ENCODE data around the gene GLDN.

GRCh38 chr15:51366071-51366470 lies 24.6 kb downstream of the GLDN start:
- TF ChIP-seq POLR2AphosphoS5 (IDR thresholded peaks at IDR 0.05) (no peak), TAF1 (IDR thresholded peaks at IDR 0.05; ENCODE audit: low read depth) (no peak), EP300 (conservative IDR thresholded peaks at IDR 0.05; ENCODE audit: poor library complexity, severe bottlenecking) (no peak), RAD21 (conservative IDR thresholded peaks at IDR 0.05) (no peak), MXI1 (conservative IDR thresholded peaks at IDR 0.05; ENCODE audit: poor library complexity, severe bottlenecking) (no peak), EZH2 (IDR thresholded peaks at IDR 0.05; ENCODE audit: borderline replicate concordance, insufficient read depth, low read length, poor library complexity, severe bottlenecking) (no peak)
- TF ChIP-seq, protein P1, sequence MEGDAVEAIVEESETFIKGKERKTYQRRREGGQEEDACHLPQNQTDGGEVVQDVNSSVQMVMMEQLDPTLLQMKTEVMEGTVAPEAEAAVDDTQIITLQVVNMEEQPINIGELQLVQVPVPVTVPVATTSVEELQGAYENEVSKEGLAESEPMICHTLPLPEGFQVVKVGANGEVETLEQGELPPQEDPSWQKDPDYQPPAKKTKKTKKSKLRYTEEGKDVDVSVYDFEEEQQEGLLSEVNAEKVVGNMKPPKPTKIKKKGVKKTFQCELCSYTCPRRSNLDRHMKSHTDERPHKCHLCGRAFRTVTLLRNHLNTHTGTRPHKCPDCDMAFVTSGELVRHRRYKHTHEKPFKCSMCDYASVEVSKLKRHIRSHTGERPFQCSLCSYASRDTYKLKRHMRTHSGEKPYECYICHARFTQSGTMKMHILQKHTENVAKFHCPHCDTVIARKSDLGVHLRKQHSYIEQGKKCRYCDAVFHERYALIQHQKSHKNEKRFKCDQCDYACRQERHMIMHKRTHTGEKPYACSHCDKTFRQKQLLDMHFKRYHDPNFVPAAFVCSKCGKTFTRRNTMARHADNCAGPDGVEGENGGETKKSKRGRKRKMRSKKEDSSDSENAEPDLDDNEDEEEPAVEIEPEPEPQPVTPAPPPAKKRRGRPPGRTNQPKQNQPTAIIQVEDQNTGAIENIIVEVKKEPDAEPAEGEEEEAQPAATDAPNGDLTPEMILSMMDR (IDR thresholded peaks at IDR 0.05; ENCODE audit: poor library complexity, severe bottlenecking), result no peak
- TF ChIP-seq, protein P2, sequence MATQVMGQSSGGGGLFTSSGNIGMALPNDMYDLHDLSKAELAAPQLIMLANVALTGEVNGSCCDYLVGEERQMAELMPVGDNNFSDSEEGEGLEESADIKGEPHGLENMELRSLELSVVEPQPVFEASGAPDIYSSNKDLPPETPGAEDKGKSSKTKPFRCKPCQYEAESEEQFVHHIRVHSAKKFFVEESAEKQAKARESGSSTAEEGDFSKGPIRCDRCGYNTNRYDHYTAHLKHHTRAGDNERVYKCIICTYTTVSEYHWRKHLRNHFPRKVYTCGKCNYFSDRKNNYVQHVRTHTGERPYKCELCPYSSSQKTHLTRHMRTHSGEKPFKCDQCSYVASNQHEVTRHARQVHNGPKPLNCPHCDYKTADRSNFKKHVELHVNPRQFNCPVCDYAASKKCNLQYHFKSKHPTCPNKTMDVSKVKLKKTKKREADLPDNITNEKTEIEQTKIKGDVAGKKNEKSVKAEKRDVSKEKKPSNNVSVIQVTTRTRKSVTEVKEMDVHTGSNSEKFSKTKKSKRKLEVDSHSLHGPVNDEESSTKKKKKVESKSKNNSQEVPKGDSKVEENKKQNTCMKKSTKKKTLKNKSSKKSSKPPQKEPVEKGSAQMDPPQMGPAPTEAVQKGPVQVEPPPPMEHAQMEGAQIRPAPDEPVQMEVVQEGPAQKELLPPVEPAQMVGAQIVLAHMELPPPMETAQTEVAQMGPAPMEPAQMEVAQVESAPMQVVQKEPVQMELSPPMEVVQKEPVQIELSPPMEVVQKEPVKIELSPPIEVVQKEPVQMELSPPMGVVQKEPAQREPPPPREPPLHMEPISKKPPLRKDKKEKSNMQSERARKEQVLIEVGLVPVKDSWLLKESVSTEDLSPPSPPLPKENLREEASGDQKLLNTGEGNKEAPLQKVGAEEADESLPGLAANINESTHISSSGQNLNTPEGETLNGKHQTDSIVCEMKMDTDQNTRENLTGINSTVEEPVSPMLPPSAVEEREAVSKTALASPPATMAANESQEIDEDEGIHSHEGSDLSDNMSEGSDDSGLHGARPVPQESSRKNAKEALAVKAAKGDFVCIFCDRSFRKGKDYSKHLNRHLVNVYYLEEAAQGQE (IDR thresholded peaks at IDR 0.05; ENCODE audit: borderline replicate concordance), result no peak

All from neural cell (in vitro differentiated cells).